ENCODE data around the gene PFDN6. TPM values are rescaled to one million over a fixed set of nuclear protein-coding genes. Genes with fewer than 3 reads are reported as not detected.
"Not testable (repeated sequence)": the region's sequence is repeated elsewhere in the genome, so short reads cannot be mapped to it uniquely, and the experiment has no call there.

PFDN6 gene
- total RNA-seq, 1 donor from 2014 or later = 64.5 TPM

DNA sequence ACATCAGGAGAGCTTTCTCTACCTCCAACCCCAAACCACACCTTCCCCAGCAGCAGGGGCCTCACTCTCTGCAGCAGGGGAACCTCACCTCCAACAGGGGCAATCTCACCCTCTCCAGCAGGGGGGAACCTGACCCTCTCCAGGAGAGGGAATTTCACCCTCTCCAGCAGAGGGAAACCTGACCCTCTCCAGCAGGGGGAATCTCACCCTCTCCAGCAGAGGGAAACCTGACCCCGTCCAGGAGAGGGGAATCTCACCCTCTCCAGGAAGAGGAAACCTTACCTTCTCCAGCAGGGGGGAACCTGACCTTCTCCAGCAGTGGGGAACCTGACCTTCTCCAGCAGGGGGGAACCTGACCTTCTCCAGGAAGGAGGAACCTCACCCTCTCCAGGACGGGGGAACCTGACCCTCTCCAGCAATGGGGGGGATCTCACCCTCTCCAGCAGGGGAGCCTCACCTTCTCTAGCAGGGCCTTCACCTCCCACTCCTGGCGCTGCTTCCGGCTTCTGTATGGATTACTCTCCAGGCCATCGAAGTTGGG is 9.4 kb upstream of the PFDN6 start:
- no peak for FAIRE-seq
- peak; percentile 67 for DNase-seq (ENCODE audit: low read depth)
- Histone ChIP-seq H3K27me3 (ENCODE audit: control insufficient read depth, insufficient read depth, low read length) (no peaks in the 10 kb centered on the region), H3K4me3 (ENCODE audit: low read depth, low read length) (no peak overlapping the region), H3K36me3 (ENCODE audit: control insufficient read depth, insufficient read depth, low read length) (peaks cover 16% of the 10 kb centered on the region)
- TF ChIP-seq, protein P1, sequence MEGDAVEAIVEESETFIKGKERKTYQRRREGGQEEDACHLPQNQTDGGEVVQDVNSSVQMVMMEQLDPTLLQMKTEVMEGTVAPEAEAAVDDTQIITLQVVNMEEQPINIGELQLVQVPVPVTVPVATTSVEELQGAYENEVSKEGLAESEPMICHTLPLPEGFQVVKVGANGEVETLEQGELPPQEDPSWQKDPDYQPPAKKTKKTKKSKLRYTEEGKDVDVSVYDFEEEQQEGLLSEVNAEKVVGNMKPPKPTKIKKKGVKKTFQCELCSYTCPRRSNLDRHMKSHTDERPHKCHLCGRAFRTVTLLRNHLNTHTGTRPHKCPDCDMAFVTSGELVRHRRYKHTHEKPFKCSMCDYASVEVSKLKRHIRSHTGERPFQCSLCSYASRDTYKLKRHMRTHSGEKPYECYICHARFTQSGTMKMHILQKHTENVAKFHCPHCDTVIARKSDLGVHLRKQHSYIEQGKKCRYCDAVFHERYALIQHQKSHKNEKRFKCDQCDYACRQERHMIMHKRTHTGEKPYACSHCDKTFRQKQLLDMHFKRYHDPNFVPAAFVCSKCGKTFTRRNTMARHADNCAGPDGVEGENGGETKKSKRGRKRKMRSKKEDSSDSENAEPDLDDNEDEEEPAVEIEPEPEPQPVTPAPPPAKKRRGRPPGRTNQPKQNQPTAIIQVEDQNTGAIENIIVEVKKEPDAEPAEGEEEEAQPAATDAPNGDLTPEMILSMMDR (IDR thresholded peaks at IDR 0.05; ENCODE audit: insufficient read depth, low read length, severe bottlenecking) = peak; percentile 80

DNA sequence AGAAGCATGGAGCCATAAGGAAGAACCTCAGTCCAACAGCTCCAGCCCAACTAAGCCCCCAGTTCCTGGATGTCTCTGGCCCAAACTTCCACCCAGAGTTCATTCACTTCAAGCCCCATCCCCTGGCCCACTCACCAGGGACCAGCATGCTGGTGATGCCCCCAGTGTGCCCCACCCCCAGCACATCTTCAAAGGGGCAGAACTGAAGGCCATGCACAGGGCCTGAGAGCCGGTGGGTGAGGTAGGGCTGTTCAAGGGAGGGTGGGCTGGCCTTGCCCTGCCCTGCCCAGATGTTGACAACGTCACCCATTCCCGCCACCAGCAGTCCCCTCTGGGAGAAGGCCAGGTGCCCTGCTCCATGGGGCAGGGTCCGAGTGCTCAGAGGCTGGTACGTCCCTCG is 8.9 kb upstream of the PFDN6 start:
- H3K27me3 ChIP-seq (ENCODE audit: control insufficient read depth, insufficient read depth, low read length) = no peaks in the 10 kb centered on the region
- TF ChIP-seq, protein P1 (IDR thresholded peaks at IDR 0.05; ENCODE audit: insufficient read depth, low read length, severe bottlenecking) = no peak
- DNase-seq (ENCODE audit: low read depth) (no peak), FAIRE-seq (no peak)
- no peak overlapping the region for H3K4me3 ChIP-seq (ENCODE audit: low read depth, low read length)
- H3K36me3 ChIP-seq (ENCODE audit: control insufficient read depth, insufficient read depth, low read length) = peaks cover 14% of the 10 kb centered on the region

DNA sequence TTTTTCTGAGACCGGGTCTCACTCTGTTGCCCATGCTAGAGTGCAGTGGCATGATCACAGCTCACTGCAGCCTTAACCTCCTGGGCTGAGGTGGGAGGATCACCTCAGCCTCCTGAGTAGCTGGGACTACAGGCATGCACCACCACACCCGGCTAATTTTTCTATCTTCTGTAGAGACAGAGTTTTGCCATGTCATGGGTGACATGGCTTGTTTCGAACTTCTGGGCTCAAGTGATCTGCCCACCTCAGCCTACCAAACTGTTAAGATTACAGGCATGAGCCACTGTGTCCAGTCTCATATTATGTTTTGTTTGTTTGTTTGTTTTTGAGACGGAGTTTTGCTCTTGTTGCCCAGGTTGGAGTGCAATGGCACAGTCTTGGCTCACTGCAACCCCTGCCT is 4.2 kb upstream of the PFDN6 start:
- not testable (repeated sequence) for DNase-seq (ENCODE audit: low read depth); H3K27me3 ChIP-seq (ENCODE audit: control insufficient read depth, insufficient read depth, low read length); FAIRE-seq; H3K4me3 ChIP-seq (ENCODE audit: low read depth, low read length)
- peaks cover 15% of the 10 kb centered on the region for H3K36me3 ChIP-seq (ENCODE audit: control insufficient read depth, insufficient read depth, low read length)

DNA sequence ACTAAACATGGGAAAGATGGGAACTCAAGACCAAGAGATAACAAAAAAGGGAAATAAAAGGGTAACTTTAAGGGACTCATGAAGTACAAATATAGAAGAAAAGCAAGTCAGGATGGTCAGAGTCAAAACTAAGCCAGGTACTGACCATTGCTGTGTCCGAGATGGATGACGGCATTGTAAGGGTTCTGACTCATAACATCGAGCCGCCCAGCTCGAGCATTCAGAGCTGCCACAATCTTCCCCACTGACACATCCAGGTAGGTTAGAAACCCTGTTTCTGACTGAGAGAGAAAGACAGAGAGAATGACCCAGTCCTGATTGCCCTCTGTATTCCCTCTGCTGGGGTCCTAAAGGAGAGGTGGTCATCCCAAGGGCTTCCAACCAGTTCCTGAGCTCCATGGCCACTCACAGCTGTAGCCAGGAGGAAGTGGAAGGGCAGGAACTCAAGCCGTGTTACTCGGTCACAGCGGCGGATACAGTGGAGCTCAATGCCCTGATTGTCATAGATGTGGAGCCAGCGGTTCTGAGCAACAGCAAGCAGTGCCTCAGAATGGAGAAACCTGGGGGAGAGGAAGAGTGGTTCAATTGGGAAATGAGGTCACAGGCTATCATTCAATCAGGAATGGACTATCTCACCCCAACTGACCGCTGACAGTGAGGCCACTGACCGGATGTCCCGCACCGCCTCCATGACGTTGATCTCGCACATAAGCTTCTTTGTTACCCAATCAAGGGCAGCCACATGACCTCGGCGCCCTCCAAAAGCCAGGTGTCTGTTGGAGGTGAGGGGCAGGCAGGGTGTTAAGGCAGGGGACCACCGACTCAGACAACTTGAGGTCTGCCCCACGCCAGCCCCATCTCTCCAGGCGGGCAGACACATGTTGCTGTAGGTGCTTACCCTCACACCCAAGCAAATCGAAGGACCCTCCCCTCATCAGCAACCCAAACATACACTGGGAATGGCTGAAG is 2.2 kb upstream of the PFDN6 start:
- Histone ChIP-seq H3K4me3 (ENCODE audit: low read depth, low read length) (no peak overlapping the region), H3K27me3 (ENCODE audit: control insufficient read depth, insufficient read depth, low read length) (no peaks in the 10 kb centered on the region), H3K36me3 (ENCODE audit: control insufficient read depth, insufficient read depth, low read length) (peaks cover 17% of the 10 kb centered on the region)
- DNase-seq (ENCODE audit: low read depth) (no peak), FAIRE-seq (no peak)
- TF ChIP-seq, protein P1 (IDR thresholded peaks at IDR 0.05; ENCODE audit: insufficient read depth, low read length, severe bottlenecking) = no peak

DNA sequence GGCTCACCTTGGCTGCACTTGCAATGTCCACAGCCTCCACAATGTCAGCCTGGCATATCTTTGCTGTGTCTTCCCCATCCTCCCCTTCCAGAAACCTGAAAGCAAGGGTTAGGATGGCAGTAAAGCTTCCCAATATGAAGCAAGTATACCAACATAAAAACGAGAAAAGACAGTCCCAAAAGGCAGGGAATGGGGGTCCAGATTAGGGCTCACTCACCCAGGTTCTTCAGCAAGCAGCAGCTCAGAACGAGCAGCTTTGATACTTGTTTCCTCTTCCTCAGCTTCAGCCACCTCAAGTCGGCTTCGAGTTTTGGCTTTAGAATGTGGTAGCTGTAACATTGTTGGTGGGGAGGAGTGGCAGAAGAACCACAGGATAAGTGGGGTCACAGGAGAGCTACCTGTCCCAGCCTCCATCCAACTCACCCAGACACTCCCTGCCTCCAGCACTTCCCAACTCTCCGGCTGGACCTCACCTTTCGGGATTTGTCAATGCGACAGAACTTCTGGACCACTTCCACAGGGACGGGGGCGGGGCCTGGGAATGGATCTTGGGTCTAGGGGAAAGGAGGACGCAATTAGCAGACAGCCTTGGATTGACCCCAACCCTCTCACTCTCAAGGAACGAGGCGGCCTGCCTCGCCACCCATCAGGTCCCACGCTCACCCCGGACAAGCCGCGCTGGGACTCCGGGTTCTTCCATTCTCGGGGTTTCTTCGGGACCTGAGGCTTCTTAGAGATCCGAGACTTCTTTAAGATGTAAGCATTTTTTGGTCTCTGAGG is 1.1 kb upstream of the PFDN6 start:
- no peaks in the 10 kb centered on the region for H3K27me3 ChIP-seq (ENCODE audit: control insufficient read depth, insufficient read depth, low read length)
- peaks cover 19% of the 10 kb centered on the region for H3K36me3 ChIP-seq (ENCODE audit: control insufficient read depth, insufficient read depth, low read length)
- peak overlapping the region; percentile 80 for H3K4me3 ChIP-seq (ENCODE audit: low read depth, low read length)
- TF ChIP-seq, protein P1 (IDR thresholded peaks at IDR 0.05; ENCODE audit: insufficient read depth, low read length, severe bottlenecking) = no peak
- FAIRE-seq = no peak
- no peak for DNase-seq (ENCODE audit: low read depth)
